Dermis microvascular lymphatic vessel endothelial cell (primary cell): Measurements from ENCODE around the gene AOPEP. TPM values are rescaled to one million over a fixed set of nuclear protein-coding genes. Genes with fewer than 3 reads are reported as not detected.
"Not testable (repeated sequence)": the region's sequence is repeated elsewhere in the genome, so short reads cannot be mapped to it uniquely, and the experiment has no call there.

Experiments
- DNase-seq, 2 donors: peaks; one replicate each; pipeline versions ENCODE4 v3.0.0 to v3.0.0-alpha.2; 2010; ENCODE audit warnings: low read depth in 2 of 2
- total RNA-seq: library from RNA; depleted of rRNA; stranded (reverse); fragments of >200 nt; gene quantifications from 2 replicates; pipeline ENCODE4 v1.2.1, GENCODE V29; 2014

The AOPEP gene
- total RNA-seq, 1 donor from 2014 or later, result 24.6 TPM

DNA sequence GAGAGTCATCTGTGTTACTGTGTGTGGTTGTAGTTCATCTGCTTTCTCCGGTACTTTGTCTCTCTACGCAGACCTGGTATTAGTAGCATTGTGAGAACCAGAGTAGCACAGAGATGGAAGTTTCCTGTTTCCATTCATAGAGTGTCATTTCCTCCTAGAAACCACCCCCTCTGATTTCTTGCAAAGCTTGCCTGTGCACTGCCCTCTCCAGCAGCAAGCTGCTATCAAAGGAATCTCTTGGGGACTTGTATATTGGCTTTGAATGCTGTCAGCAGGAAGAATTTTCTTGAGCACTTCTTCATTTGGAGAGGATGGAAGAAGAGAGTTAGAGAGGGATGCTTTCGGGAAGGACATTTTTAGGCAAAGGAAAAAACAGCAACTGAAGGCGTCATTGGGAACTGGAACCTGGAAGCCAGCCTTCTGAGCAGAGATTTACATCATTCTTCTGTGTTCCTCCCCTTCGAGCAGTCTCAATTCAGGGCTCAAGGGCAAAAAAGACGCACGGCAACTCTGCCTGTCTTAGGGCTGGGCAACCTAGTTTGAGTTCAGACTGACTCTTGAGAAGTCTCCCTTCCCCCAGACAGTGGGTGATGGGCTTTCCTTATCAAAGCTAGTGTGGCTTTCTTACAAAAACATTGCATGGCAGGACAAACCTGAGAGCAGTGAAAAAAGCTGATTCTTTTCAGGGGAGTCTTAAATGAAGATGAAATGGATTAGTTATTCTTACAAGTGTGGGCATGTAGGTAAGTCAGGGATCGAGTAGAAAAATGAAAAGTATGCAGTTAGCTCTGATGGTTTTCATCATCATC lies 226.3 kb downstream of the AOPEP start:
- DNase-seq, result peak; percentile 82 to 87

DNA sequence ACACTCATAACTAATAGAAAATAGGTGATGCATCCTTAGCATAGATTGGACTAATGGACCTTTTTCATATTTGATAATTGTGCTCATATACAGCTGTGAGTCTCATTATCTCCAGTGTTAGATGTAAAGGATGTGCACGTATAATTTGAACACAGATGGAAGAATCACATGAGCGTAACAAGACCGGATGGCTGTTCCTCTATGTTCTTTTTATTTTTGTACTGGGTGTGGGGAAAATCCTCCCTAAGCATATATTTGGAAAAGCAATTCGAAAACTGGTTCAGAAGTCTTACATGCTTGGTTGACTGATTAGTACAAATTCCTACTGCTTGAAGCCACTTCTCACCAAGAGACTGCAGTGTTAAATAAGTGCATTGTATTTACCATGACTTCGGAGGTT lies 230.2 kb downstream of the AOPEP start:
- no peak for DNase-seq

DNA sequence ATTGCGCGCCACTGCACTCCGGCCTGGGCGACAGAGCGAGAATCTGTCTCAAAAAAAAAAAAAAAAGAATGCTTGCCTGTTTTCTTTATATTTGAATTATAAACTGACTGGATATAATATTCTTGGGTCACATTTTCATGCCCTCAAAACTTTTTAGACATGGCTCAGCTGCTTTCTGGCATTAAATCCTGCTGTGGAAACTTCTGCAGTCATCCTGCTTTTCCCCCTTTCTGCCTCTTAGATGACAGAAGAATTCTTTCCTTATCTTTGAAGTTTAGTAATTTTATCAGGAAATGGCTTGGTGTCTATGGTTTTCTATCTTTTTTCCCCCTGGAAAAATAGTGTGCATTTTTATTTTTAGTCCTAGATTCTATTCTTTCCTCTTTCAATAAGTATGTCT lies 234.5 kb downstream of the AOPEP start:
- DNase-seq, result no peak

DNA sequence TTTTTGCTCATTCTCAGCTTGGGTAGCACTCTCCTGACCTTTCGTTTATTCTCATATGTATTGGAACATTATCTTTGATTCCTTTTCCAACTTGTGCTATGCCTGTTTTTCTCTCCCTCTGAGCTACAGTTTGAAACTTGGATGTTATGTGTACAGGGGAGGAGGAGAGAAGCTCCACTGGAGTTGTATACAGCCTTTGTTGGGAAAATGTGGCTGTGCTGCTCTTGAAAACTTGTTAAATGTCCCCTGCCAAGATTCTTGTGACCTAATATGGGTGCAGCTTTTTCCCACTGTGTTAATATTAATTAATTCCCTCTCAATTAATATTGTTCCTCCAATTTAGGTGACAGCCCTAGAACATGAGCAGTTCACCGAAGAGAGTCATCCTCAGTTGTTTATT lies 235.4 kb downstream of the AOPEP start:
- no peak for DNase-seq

DNA sequence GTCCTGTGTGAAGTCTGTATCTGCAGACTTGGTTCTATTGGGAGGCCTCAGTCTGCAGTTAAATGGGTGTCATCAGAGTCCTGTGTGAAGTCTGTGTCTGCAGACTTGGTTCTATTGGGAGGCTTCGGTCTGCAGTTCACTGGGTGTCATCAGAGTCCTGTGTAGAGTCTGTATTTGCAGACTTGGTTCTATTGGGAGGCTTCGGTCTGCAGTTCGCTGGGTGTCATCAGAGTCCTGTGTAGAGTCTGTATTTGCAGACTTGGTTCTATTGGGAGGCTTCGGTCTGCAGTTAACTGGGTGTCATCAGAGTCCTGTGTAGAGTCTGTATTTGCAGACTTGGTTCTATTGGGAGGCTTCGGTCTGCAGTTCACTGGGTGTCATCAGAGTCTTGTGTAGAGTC lies 239.1 kb downstream of the AOPEP start:
- not testable (repeated sequence) for DNase-seq

DNA sequence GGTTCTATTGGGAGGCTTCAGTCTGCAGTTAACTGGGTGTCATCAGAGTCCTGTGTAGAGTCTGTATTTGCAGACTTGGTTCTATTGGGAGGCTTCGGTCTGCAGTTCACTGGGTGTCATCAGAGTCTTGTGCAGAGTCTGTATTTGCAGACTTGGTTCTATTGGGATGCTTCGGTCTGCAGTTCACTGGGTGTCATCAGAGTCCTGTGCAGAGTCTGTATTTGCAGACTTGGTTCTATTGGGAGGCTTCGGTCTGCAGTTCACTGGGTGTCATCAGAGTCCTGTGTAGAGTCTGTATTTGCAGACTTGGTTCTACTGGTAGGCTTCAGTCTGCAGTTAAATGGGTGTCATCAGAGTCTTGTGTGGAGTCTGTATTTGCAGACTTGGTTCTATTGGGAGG lies 239.5 kb downstream of the AOPEP start:
- DNase-seq, result not testable (repeated sequence)

DNA sequence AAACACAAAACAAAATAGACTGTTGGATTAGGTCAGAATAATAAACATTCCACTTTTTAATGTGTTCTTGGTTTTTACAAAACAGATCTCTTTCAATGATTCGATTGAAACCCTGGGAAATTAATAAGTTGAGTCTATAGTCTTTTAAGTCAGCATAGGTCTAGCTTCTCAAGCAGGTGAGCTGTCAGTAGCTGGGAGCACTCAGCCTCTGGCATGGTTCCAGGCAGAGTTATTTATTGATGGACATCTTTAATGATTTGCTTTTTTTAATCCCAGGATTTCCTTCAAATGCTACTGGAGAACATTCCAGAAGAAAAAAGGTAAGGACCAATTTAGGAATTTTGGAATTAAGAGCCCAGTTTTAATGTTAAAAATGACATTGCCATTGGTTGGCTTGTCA lies 241.0 kb downstream of the AOPEP start:
- no peak for DNase-seq

DNA sequence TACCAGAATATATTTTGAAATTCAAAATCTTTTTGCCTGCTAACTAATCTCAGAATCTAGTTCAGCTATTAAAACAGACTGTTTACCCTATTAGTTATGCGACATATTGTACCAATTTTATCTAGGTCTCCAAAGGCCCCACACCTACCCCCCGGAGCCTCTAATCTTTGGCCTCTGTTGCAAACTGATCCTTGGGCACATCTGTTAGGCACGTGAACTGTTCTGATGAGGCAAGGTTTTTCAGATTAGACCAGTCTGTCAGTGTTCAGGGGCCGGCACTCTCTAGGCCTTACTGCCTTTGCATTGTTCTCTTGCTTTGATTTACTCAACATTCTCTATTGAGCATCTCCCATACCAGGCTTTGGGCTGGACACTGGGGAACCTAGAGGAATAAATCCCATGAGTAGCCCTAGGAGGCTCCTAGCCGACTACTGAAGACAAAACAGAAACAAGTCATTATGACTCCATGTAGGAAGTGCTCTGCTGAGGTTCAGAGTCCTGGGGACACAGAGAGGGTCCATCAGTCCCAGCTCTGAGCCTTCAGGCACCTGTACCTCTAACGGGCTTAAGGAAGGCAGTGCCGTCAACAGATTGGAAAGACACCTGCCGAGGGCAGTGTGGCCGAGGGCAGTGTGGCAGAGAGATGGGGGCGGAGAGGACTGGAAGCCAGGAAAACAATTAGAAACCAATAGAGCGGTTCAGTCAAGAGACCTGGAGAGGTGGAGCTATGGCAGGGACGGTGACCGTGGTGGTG lies 245.1 kb downstream of the AOPEP start:
- no peak for DNase-seq

DNA sequence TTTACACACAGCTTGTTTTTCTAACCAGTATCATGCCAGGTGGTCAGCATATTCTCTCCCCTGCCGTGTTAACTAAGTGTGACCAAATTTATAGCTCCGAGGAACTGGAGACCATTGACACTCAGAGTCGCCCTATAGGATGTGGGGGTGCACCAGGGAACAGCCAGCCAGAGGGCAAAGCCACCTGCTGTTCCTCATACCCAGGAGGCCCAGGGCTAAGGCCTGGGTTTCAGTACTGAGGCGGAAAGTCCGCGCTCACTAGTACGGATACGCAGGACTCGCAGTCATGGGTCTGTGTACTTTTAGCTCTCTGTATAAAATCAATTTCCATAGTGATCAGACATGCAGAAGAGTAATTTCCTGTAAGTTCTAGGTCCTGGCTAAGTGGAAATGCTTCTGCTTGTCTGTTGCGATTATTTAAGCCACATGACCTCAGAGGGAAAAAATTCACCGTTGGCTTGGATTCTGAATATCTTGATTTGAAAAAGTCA lies 247.0 kb downstream of the AOPEP start:
- peak; percentile 84 to 91 for DNase-seq

DNA sequence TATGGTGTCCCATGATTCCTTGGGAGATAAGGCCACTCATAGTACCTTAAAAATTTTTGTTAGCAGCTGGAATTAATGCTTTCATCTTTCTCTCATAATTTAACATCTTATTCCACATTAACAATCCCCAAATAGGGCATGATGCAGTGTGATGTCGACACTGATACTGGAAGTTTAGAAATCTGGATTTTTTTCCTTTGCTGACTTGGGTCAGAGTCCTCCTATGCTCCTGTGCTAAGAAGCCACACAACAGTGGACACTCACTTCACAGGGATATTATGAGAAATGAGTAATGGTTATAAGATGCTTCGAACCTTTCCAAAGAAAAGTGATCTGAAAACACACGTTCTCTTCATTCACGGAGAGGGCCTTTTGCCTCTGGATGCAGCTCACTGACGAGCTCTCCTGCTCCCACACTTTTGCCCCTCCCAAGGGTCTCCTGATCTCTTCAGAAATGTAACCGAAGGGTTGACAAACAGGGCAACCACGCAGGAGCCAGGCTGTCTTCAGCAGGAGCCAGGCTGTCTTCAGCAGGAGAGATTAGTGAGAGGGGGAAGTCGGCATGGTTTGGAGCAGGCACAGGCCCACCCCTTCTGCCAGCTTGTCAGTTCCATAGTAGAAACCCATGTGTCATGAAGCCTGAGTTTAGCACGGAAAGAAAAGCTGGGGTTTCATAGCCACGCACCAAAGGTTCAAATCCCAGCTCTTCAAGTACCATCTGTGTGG lies 247.8 kb downstream of the AOPEP start:
- DNase-seq, result no peak

DNA sequence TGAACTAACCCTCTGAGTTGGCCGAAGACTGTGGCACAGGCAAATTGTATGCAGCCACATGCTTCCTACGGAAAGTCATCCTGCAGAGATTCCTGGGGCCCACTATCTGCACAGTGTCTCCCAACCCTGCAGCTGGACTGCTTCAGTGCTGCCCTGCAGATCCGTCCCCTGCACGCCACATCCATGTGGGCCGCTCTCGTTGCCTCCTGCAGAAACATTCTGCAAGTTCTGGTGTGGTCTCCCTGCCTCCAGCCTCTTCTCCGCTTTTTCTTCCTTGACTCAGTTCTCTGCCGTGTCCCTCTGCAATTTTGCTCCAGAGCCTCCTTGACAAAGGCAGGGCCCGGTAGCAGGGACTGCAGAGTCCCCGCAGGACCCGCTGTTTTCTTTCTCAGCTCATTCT lies 249.0 kb downstream of the AOPEP start:
- no peak for DNase-seq

DNA sequence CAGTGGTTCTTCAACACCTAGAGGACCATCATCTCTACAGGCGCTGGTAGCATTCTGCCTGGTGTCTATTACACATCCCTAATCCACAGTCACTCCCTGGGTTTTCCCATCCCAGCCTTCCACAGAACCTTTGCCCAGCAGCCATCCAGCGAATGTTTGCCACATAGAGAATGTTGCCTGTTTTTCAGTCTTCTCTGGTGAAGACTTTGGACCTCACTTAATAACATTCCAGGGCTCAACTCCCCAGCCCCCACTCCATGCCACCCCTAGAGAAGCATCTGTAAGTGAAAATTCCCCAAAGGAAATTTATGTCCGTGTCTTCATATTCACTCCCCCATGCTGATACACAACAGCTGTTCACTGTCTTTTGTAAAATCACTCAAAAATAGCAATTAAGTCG lies 249.6 kb downstream of the AOPEP start:
- no peak for DNase-seq

DNA sequence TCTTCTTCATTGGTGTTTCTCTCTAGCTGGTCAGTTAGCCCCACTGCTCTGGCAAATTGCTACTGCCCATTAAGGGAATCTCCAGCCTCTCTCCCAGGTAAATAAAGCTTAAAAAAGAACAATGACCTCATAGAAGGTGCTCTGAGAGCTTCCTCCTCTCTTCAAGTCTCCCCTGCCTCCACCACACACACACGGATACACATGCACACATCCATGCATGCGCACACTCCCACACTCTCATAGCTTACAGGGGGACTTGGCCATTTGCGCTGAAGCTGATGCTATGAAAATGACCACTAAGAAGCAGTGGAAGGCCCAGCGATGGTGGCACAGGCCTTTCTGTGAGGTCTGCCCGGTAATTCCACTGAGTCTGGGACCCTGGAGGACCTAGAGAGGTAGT lies 250.9 kb downstream of the AOPEP start:
- DNase-seq, result no peak

DNA sequence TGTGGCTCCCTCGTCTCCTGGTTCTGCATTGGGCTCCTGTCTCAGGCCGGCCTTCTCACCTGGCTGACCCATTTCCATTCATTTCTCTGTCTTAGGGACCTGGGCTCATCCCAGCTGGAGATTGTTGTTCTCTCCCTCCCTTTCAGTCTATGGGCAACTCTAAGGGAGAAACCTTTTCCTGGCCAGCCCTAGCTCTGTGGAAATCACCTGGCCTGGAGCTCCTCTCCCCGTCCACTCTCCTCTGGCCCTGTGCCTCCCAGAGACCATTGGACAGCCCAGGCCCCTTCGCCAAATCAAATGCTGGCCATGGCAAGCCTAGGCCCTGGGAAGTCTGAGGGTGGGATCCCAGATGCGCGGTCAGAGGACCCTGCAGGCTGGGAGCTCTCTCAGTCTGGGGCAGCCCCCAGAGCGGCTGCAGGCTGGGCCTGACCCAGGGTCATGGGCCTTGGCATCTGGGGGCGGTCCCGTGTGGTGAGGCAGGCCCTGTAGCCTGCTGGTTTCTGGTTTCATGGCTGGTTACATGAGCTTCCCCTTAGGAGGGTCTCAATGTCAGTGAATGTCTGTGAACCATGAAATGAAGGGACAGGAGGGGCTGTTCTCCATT lies 253.5 kb downstream of the AOPEP start:
- no peak for DNase-seq

DNA sequence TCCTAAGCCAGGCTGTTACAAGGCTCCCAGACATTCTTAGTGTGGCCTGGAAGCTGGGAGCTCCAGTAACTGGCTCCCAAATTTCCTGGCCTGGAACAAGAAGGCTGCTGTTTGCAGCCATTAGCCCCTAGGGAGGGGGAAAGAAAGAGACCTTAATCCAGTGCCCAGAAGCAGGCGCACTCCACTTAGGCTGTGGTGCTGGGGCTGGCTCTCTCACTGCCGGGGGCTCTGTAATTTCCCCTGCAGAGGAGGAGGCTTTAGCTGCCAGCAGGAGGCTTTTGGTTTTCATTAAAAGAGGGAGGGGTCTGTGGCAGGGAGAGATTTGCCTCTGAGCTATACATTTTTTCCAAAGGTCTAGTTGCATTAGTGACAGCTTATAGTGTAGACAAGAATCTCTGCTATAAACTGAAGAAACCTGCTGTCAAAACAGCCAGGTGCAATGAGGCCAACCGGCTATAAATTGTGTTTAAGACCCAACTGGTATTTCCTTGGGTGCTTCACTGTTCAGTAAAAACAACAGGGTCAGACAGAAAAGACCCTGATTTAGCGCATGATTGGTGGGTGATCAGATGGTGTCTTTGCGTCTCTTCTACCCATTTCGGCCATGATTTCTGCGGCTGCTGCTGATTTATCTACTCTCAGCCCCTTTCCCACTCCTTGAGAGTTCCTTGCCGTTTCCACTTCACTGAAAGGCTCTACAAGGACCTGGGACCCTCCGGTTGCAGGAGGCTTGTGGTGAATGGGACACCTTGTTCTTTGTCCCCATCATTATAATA lies 254.6 kb downstream of the AOPEP start:
- DNase-seq, result no peak

DNA sequence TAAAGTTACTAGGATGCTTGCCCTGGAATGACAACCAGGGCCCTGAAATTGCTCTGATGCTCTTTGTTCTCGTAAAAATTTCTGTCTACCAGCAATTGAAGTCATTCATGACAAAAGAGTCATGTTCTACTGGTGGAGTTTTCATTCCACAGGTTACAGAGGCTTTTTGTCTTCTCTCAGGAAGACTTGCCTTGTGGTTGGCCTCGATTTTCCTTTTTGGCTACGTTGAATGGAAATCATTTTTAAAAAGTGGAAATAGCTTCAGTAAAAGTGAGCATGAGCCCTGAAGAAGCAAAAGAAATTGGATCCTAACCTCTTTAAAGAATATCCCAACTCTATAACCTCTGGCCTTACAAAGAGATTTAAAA lies 255.2 kb downstream of the AOPEP start:
- DNase-seq, result no peak

DNA sequence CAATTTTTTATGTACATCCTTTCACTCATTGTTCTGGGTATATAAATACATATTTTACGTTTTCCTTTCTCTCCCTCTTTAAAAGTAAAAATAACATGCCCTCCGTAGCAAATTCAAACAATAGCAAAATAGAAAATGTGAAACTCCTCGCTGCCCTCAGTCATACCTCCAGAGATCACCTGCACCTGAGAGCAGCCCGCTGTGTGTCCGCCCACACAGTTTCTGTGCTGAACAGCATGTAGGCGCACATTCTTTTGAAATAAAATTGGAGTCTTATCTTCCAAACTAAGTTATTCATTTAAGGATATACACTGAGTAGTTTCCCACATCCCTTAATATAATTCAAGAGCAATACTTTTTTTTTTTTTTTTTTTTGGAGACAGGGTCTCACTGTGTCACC lies 255.7 kb downstream of the AOPEP start:
- no peak for DNase-seq

DNA sequence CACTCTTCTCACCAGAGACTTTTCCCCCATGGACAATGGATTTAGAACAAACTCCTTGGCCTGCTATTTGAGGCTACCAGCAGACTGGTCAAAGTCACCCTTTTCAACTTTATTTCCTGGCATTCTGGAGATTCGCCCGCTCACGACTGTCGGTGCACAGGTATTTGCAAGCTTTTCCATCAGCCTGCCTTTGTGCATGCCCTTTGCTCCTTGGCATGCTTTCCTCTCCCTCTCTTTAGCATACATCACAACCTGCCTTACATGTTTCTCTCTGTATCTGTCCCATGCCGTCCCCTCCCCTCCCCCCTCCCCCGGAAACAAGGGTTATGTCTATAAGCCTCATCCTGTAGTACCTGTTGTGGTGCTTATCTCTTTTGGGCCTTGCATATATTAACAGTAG lies 257.1 kb downstream of the AOPEP start:
- DNase-seq, result no peak

DNA sequence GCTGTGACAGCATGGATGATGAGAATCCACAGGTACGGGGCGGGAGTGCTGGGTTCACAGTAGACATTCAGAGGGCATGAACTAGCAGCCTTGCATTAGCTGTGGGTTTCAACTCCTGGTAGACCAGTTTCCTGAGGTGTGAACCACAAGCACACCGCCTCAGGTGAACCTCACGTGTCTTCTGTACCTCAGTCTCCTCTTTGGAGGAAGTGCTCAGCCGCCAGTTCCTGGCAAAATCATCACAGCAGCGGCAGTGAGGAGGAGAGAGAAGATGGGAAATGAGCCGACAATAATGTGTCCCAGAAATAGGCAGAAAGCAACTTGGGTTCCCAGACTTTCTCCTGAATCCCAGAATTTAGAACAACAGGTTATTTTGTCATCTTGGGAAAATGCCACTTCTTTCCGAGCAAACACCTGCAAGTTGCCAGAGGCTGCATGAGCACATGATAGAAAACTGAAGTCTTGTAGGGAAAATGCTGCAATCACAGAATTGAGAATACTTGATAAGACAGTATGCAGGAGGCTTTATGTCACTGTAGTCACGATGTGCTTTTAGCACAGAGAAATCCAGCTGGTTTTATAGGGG lies 258.5 kb downstream of the AOPEP start:
- no peak for DNase-seq

DNA sequence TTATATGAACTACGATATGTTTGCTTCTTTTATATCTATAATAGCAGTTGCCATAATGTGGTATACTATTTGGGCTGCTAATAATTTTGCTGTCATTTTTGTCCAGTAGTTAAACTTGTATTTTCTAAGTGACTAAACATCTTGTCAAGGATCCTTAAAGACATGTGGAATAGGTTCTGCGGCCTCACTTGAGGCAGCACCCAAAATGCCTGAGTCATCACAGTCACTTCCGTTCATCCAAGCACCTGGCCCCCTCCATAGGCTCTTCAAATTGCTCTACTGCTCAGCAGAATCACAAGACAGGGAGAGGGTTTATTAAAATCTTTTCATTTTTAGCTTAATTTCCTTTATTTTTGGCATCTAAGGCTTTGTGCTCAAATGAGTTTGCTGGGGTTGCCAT lies 259.1 kb downstream of the AOPEP start:
- DNase-seq, result no peak

DNA sequence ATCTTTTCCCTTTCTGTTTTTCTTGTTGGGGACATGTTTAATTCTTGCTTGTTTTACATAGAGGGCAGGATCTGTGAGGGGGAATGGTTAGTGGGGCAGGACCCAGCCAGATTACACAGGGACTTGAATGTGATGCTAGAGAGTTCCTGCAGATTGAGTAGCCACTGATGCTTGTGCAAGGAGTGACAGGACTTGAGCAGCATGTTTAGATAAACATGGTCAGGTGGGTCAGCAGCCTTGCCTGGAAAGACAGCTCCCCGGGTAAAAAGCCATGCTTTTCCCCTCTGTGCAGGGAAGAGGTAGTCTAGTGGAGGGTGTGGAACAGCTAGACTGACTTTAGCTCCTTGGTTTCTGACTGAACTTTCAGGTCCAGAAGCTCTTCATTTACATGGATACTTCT lies 261.2 kb downstream of the AOPEP start:
- DNase-seq, result no peak
